Trophoblast cell (in vitro differentiated cells and primary cell): Measurements from ENCODE around the gene BCDIN3D.
A peak's percentile ranks its signal among the peaks of the same experiment; 100 is the strongest.

Experiments
- DNase-seq, 2 donors: peaks; one replicate each; pipeline ENCODE4 v3.0.0-alpha.2; 2016
- H2AFZ ChIP-seq: 2 replicates; pipeline ENCODE4 v1.6.1; 2013; ENCODE audit warnings: low read length, moderate library complexity, mild to moderate bottlenecking; ENCODE audit not compliant: insufficient read depth, poor library complexity
- H2AK5ac ChIP-seq: 2 replicates; pipeline ENCODE4 v1.6.1; 2013; ENCODE audit warnings: mild to moderate bottlenecking, low read length
- H2BK120ac ChIP-seq: 2 replicates; pipeline ENCODE4 v1.6.1; 2013; ENCODE audit warnings: low read length, mild to moderate bottlenecking, moderate library complexity; ENCODE audit not compliant: insufficient read depth, poor library complexity
- H2BK12ac ChIP-seq: 2 replicates; pipeline ENCODE4 v1.6.1; 2013; ENCODE audit warnings: mild to moderate bottlenecking, low read length, moderate library complexity
- H2BK5ac ChIP-seq: 2 replicates; pipeline ENCODE4 v1.6.1; 2013; ENCODE audit warnings: low read length, low read depth, moderate library complexity, mild to moderate bottlenecking; ENCODE audit not compliant: poor library complexity
- H3K14ac ChIP-seq: 2 replicates; pipeline ENCODE4 v1.6.1; 2013; ENCODE audit warnings: mild to moderate bottlenecking, low read length
- H3K18ac ChIP-seq: 2 replicates; pipeline ENCODE4 v1.6.1; 2013; ENCODE audit warnings: mild to moderate bottlenecking, low read length
- H3K23ac ChIP-seq: 2 replicates; pipeline ENCODE4 v1.6.1; 2013; ENCODE audit warnings: low read length
- H3K27ac ChIP-seq: 2 replicates; pipeline ENCODE4 v1.5.1; 2013; ENCODE audit warnings: low read depth, mild to moderate bottlenecking, inconsistent platforms, low read length, moderate library complexity
- H3K27me3 ChIP-seq: 2 replicates; pipeline ENCODE4 v1.6.1; 2013; ENCODE audit warnings: inconsistent platforms, mild to moderate bottlenecking, low read length, moderate library complexity; ENCODE audit not compliant: insufficient read depth
- H3K36me3 ChIP-seq, 2 experiments: 1 replicate in 1 of 2; 2 replicates in 1 of 2; pipeline ENCODE4 v1.6.1; 2013; ENCODE audit warnings: low read length in 2 of 2, mild to moderate bottlenecking in 2 of 2, moderate library complexity in 1 of 2; ENCODE audit not compliant: insufficient read depth in 2 of 2, control insufficient read depth in 1 of 2
- H3K4ac ChIP-seq: 2 replicates; pipeline ENCODE4 v1.6.1; 2013; ENCODE audit warnings: low read depth, mild to moderate bottlenecking, low read length, moderate library complexity
- H3K4me1 ChIP-seq, 2 experiments: 1 replicate in 1 of 2; 2 replicates in 1 of 2; pipeline ENCODE4 v1.6.1; 2013; ENCODE audit warnings: low read length in 2 of 2, mild to moderate bottlenecking in 2 of 2, moderate library complexity in 1 of 2; ENCODE audit not compliant: insufficient read depth in 2 of 2, control insufficient read depth in 1 of 2
- H3K4me2 ChIP-seq: 2 replicates; pipeline ENCODE4 v1.6.1; 2013; ENCODE audit warnings: inconsistent platforms, mild to moderate bottlenecking, low read length, moderate library complexity
- H3K4me3 ChIP-seq: 2 replicates; pipeline ENCODE4 v1.5.1; 2013; ENCODE audit warnings: mild to moderate bottlenecking, low read depth, low read length, inconsistent platforms
- H3K79me1 ChIP-seq: one replicate; pipeline ENCODE4 v1.6.1; 2013; ENCODE audit warnings: low read length
- H3K79me2 ChIP-seq: 2 replicates; pipeline ENCODE4 v1.6.1; 2013; ENCODE audit warnings: low read length, mild to moderate bottlenecking; ENCODE audit not compliant: control insufficient read depth, insufficient read depth, poor library complexity
- H3K9ac ChIP-seq: 2 replicates; pipeline ENCODE4 v1.6.1; 2013; ENCODE audit warnings: mild to moderate bottlenecking, low read length
- H3K9me3 ChIP-seq: 2 replicates; pipeline ENCODE4 v1.6.1; 2013; ENCODE audit warnings: low read depth, mild to moderate bottlenecking, control low read depth, inconsistent platforms, low read length; ENCODE audit not compliant: insufficient read depth
- H4K12ac ChIP-seq: 2 replicates; pipeline ENCODE4 v1.6.1; 2013; ENCODE audit warnings: low read depth, mild to moderate bottlenecking, low read length, moderate library complexity
- H4K8ac ChIP-seq: 2 replicates; pipeline ENCODE4 v1.6.1; 2013; ENCODE audit warnings: low read depth, mild to moderate bottlenecking, low read length, moderate library complexity
- H4K91ac ChIP-seq: one replicate; pipeline ENCODE4 v1.6.1; 2013; ENCODE audit warnings: low read depth, mild to moderate bottlenecking, low read length, moderate library complexity
- WGBS: extraction: QIAGEN DNeasy Blood & Tissue Kit; methylation state at CpG from one replicate; pipeline ENCODE4 v1.1.7; 2013; ENCODE audit warnings: missing lambda C conversion rate; ENCODE audit not compliant: insufficient read length, insufficient coverage; ENCODE audit errors: extremely low coverage; 5-methylcytosine and 5-hydroxymethylcytosine counted together

Gene BCDIN3D

GRCh38 chr12:49890096-49890461, 47.2 kb upstream of the BCDIN3D start:
- H2BK12ac ChIP-seq: no peak overlapping the region
- no peak overlapping the region for H2AFZ ChIP-seq
- WGBS: no CpG with 5 or more reads among the region's 4 CpGs
- H4K12ac ChIP-seq: no peak overlapping the region
- no peaks in the 10 kb centered on the region for H3K4me1 ChIP-seq
- no peak overlapping the region for H3K27ac ChIP-seq
- no peak overlapping the region for H3K4me2 ChIP-seq
- H3K4ac ChIP-seq: no peak overlapping the region
- H3K18ac ChIP-seq: no peak overlapping the region
- H3K4me3 ChIP-seq: no peak overlapping the region
- H2BK120ac ChIP-seq: no peak overlapping the region
- no peaks in the 10 kb centered on the region for H3K79me2 ChIP-seq
- H3K27me3 ChIP-seq: no peaks in the 10 kb centered on the region
- no peak for DNase-seq
- no peak overlapping the region for H3K14ac ChIP-seq
- no peak overlapping the region for H2AK5ac ChIP-seq
- no peak overlapping the region for H2BK5ac ChIP-seq
- no peaks in the 10 kb centered on the region for H3K36me3 ChIP-seq
- no peak overlapping the region for H3K23ac ChIP-seq
- no peaks in the 10 kb centered on the region for H3K9me3 ChIP-seq
- no peak overlapping the region for H4K8ac ChIP-seq
- H3K79me1 ChIP-seq: no peaks in the 10 kb centered on the region
- no peak overlapping the region for H4K91ac ChIP-seq
- no peak overlapping the region for H3K9ac ChIP-seq

- Histone ChIP-seq H4K12ac (no peak overlapping the region), H3K79me2 (no peaks in the 10 kb centered on the region), H3K27me3 (no peaks in the 10 kb centered on the region), H3K27ac (no peak overlapping the region), H3K4ac (no peak overlapping the region), H2BK120ac (no peak overlapping the region), H3K36me3 (no peaks in the 10 kb centered on the region), H2AK5ac (no peak overlapping the region), H3K4me2 (no peak overlapping the region), H2AFZ (no peak overlapping the region), H3K23ac (no peak overlapping the region), H4K8ac (no peak overlapping the region), H2BK12ac (no peak overlapping the region), H3K79me1 (no peaks in the 10 kb centered on the region), H3K14ac (no peak overlapping the region), H3K18ac (no peak overlapping the region), H2BK5ac (no peak overlapping the region), H3K9me3 (no peaks in the 10 kb centered on the region), H4K91ac (no peak overlapping the region), H3K9ac (no peak overlapping the region), H3K4me3 (peak overlapping the region; percentile 54), H3K4me1 (no peaks in the 10 kb centered on the region)
- DNase-seq: no peak
- no CpG with 5 or more reads among the region's 10 CpGs for WGBS
Observed at GRCh38 chr12:49889361-49890095, 46.6 kb upstream of the BCDIN3D start.

GRCh38 chr12:49888461-49889151, 45.7 kb upstream of the BCDIN3D start:
- no peaks in the 10 kb centered on the region for H3K36me3 ChIP-seq
- no peak overlapping the region for H2BK12ac ChIP-seq
- H3K14ac ChIP-seq: no peak overlapping the region
- no peaks in the 10 kb centered on the region for H3K79me1 ChIP-seq
- H3K4me2 ChIP-seq: no peak overlapping the region
- no CpG with 5 or more reads among the region's 13 CpGs for WGBS
- H2AK5ac ChIP-seq: no peak overlapping the region
- DNase-seq: no peak
- no peak overlapping the region for H4K12ac ChIP-seq
- H4K91ac ChIP-seq: no peak overlapping the region
- no peak overlapping the region for H2BK120ac ChIP-seq
- H2AFZ ChIP-seq: no peak overlapping the region
- no peak overlapping the region for H3K4ac ChIP-seq
- no peak overlapping the region for H3K27ac ChIP-seq
- H3K9ac ChIP-seq: no peak overlapping the region
- H4K8ac ChIP-seq: no peak overlapping the region
- no peak overlapping the region for H3K18ac ChIP-seq
- no peak overlapping the region for H3K4me3 ChIP-seq
- no peaks in the 10 kb centered on the region for H3K27me3 ChIP-seq
- no peaks in the 10 kb centered on the region for H3K79me2 ChIP-seq
- H3K9me3 ChIP-seq: no peaks in the 10 kb centered on the region
- H3K4me1 ChIP-seq: no peaks in the 10 kb centered on the region
- no peak overlapping the region for H3K23ac ChIP-seq
- H2BK5ac ChIP-seq: no peak overlapping the region

DNA sequence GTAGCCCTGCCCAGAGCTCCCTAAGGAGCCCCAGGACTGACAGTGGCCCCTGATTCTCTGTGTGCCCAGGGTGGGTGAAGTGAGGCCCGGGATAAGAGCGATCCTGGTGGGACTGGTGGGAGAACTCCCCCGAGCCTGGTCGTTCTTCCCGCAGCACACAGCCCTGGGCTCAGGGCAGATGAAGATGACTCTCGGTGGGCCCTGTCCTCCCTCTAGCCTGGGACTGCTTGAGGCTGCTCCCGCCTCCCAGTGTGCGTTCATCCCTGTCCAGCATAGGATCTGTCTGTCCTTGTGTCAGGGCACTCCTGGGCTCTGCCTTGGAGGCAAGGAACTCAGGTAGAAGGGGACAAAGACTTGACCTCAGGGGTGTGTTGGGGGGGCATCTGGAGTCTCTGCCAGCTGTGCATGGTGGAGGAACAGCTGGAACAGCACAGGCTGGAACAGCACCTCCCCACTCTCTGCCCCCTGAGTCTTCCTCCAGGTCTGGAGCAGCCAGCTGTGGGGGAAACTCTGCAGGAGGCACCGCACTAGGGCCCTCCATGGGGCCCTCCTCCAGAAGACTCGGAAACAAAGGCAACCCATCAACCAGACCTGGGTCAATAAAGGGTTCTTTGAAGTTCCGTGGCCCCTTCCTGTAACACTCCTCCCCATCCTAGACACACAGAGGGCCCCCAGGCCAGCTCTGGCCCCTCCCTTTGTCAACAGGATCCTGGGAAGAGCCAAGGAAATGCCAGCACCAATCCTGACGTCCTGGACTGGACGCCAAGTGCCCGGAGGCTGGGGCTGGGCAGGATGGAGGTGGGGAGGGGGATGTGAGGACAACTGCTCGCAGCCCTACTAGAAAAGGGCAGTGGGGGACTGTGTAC, 44.9 kb upstream of the BCDIN3D start:
- Histone ChIP-seq H3K14ac (no peak overlapping the region), H3K36me3 (no peaks in the 10 kb centered on the region), H3K9ac (no peak overlapping the region), H2BK12ac (no peak overlapping the region), H3K18ac (no peak overlapping the region), H3K4ac (no peak overlapping the region), H3K4me1 (no peaks in the 10 kb centered on the region), H4K91ac (no peak overlapping the region), H2BK120ac (no peak overlapping the region), H3K79me1 (no peaks in the 10 kb centered on the region), H2AFZ (no peak overlapping the region), H3K27me3 (no peaks in the 10 kb centered on the region), H2AK5ac (no peak overlapping the region), H3K79me2 (no peaks in the 10 kb centered on the region), H3K23ac (no peak overlapping the region), H3K9me3 (no peaks in the 10 kb centered on the region), H3K4me2 (no peak overlapping the region), H2BK5ac (no peak overlapping the region), H3K4me3 (no peak overlapping the region), H3K27ac (no peak overlapping the region), H4K8ac (no peak overlapping the region), H4K12ac (no peak overlapping the region)
- no CpG with 5 or more reads among the region's 15 CpGs for WGBS
- no peak for DNase-seq
